Fibroblast of mammary gland (primary cell): ENCODE data around the gene SCAPER.
A peak's percentile ranks its signal among the peaks of the same experiment; 100 is the strongest.

Experiments
- DNase-seq: peaks from one replicate; pipeline ENCODE4 v3.0.0-alpha.2; 2010; ENCODE audit warnings: low read depth
- H3K4me3 ChIP-seq: 2 replicates; pipeline ENCODE4 v1.5.1; 2011; ENCODE audit warnings: low read depth, mild to moderate bottlenecking, low read length, moderate library complexity; ENCODE audit not compliant: control insufficient read depth
- CTCF ChIP-seq: conservative IDR thresholded peaks from 2 replicates; pipeline ENCODE4 v1.5.1; 2011; ENCODE audit warnings: low read depth, low read length, inconsistent platforms; ENCODE audit not compliant: control insufficient read depth, insufficient read depth

Gene SCAPER

GRCh38 chr15:76809412-76810103, 95.6 kb downstream of the SCAPER start:
- DNase-seq, result no peak
- no peak for TF ChIP-seq CTCF
- H3K4me3 ChIP-seq, result no peak overlapping the region

GRCh38 chr15:76803049-76803571, 102.0 kb downstream of the SCAPER start:
- no peak for TF ChIP-seq CTCF
- DNase-seq, result no peak
- no peak overlapping the region for H3K4me3 ChIP-seq

- no peak for TF ChIP-seq CTCF
- DNase-seq, result no peak
- no peak overlapping the region for H3K4me3 ChIP-seq
Observed at GRCh38 chr15:76802411-76802810, 102.7 kb downstream of the SCAPER start.

GRCh38 chr15:76799760-76800159, 105.4 kb downstream of the SCAPER start:
- H3K4me3 ChIP-seq, result no peak overlapping the region
- TF ChIP-seq CTCF, result no peak
- DNase-seq, result peak; percentile 72

- H3K4me3 ChIP-seq, result no peak overlapping the region
- DNase-seq, result no peak
- no peak for TF ChIP-seq CTCF
Observed at GRCh38 chr15:76795217-76795616, 109.9 kb downstream of the SCAPER start.

- H3K4me3 ChIP-seq, result no peak overlapping the region
- no peak for DNase-seq
- TF ChIP-seq CTCF, result no peak
Observed at GRCh38 chr15:76793162-76793561, 112.0 kb downstream of the SCAPER start.
